Esophagus muscularis mucosa (tissue), 4 donors: ENCODE measurements around the gene SPOCD1. TPM values are rescaled to one million over a fixed set of nuclear protein-coding genes. Genes with fewer than 3 reads are reported as not detected.

Experiments
- DNase-seq: peaks from one replicate; pipeline ENCODE4 v3.0.0-alpha.2; 2017; ENCODE audit errors: extremely low spot score
- H3K27ac ChIP-seq, 4 donors: fragments of 200-600 bp; sonication (generic); replicated peaks in 1 of 4; 1 replicate in 3 of 4; 2 replicates in 1 of 4; pipeline ENCODE4 v1.5.1; 2016 to 2019; ENCODE audit warnings: mild to moderate bottlenecking in 1 of 4
- H3K27me3 ChIP-seq, 4 donors: fragments of 200-600 bp; sonication (generic); one replicate each; pipeline versions ENCODE4 v1.5.1 to v1.6.0; 2016 to 2019
- H3K36me3 ChIP-seq, 4 donors: fragments of 200-600 bp; sonication (generic); one replicate each; pipeline ENCODE4 v1.5.1; 2016 to 2019
- H3K4me1 ChIP-seq, 4 donors: fragments of 200-600 bp; sonication (generic); one replicate each; pipeline ENCODE4 v1.5.1; 2016 to 2019
- H3K4me3 ChIP-seq, 4 donors: fragments of 200-600 bp; sonication (generic); 1 replicate in 2 of 4; 2 replicates in 2 of 4; pipeline ENCODE4 v1.5.1; 2016 to 2019; ENCODE audit warnings: mild to moderate bottlenecking in 4 of 4, moderate library complexity in 1 of 4
- H3K9me3 ChIP-seq, 4 donors: fragments of 200-600 bp; sonication (generic); 1 replicate in 3 of 4; 2 replicates in 1 of 4; pipeline ENCODE4 v1.5.1; 2016 to 2019
- EP300 ChIP-seq: sonication (generic); formaldehyde crosslinking; IDR thresholded peaks from one replicate; pipeline ENCODE4 v1.6.1; 2017; ENCODE audit warnings: antibody characterized with exemption
- POLR2A ChIP-seq: fragments of 450-650 bp; IDR thresholded peaks from one replicate; pipeline ENCODE4 v1.6.1; 2017; ENCODE audit warnings: antibody characterized with exemption, moderate library complexity, mild to moderate bottlenecking, low read depth
- POLR2AphosphoS5 ChIP-seq, 2 donors: sonication (generic); formaldehyde crosslinking; IDR thresholded peaks; one replicate each; pipeline ENCODE4 v1.6.1; 2017; ENCODE audit warnings: antibody characterized with exemption in 2 of 2
- WGBS: methylation state at CpG from one replicate; pipeline ENCODE4 v1.1.5; 2018; 5-methylcytosine and 5-hydroxymethylcytosine counted together
- intact Hi-C: fragments of 100-400 bp; cut with DNase I; formaldehyde crosslinking; loops from one replicate; pipeline ENCODE4 v1.15.1; 2023
- total RNA-seq, 4 donors: library from RNA; depleted of rRNA; stranded (reverse); fragments of >200 nt; gene quantifications; one replicate each; pipeline versions ENCODE4 v1.1.0 to v1.2.1, GENCODE V29; 2016
- TF ChIP-seq, protein P1 (sequence below), 3 experiments: fragments of 200-600 bp in 2 of 3; fragments of 450-650 bp in 1 of 3; sonication (generic) in 2 of 3; IDR thresholded peaks; one replicate each; pipeline ENCODE4 v1.5.1; 2017 to 2019; ENCODE audit warnings: antibody characterized with exemption in 3 of 3, mild to moderate bottlenecking in 2 of 3, moderate library complexity in 1 of 3

The SPOCD1 gene
- total RNA-seq, 4 donors from 2014 or later: 0.17 to 0.19 (median 0.17) TPM; not detected in 1

- 86% methylated on average over 10 of the region's 10 CpGs for WGBS
- Histone ChIP-seq H3K4me1 (peaks cover 37 to 53% (median 49%) of the 10 kb centered on the region in 4 donors), H3K27ac (no peak overlapping the region), H3K9me3 (no peaks in the 10 kb centered on the region), H3K4me3 (no peak overlapping the region), H3K36me3 (no peaks in the 10 kb centered on the region), H3K27me3 (peaks cover 0 to 37% (median 16%) of the 10 kb centered on the region in 4 donors)
- intact Hi-C loops: loop anchor here (5.0 kb wide), 1 partner anchor 203 kb away; no protein-coding TSS in a partner anchor
- DNase-seq: no peak
- TF ChIP-seq EP300 (no peak), POLR2A (no peak), POLR2AphosphoS5 (IDR thresholded peaks at IDR 0.05) (no peak)
- TF ChIP-seq, protein P1, sequence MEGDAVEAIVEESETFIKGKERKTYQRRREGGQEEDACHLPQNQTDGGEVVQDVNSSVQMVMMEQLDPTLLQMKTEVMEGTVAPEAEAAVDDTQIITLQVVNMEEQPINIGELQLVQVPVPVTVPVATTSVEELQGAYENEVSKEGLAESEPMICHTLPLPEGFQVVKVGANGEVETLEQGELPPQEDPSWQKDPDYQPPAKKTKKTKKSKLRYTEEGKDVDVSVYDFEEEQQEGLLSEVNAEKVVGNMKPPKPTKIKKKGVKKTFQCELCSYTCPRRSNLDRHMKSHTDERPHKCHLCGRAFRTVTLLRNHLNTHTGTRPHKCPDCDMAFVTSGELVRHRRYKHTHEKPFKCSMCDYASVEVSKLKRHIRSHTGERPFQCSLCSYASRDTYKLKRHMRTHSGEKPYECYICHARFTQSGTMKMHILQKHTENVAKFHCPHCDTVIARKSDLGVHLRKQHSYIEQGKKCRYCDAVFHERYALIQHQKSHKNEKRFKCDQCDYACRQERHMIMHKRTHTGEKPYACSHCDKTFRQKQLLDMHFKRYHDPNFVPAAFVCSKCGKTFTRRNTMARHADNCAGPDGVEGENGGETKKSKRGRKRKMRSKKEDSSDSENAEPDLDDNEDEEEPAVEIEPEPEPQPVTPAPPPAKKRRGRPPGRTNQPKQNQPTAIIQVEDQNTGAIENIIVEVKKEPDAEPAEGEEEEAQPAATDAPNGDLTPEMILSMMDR (IDR thresholded peaks at IDR 0.05): no peak
Measured at GRCh38 chr1:31759298-31760023, 56.4 kb downstream of the SPOCD1 start.

DNA sequence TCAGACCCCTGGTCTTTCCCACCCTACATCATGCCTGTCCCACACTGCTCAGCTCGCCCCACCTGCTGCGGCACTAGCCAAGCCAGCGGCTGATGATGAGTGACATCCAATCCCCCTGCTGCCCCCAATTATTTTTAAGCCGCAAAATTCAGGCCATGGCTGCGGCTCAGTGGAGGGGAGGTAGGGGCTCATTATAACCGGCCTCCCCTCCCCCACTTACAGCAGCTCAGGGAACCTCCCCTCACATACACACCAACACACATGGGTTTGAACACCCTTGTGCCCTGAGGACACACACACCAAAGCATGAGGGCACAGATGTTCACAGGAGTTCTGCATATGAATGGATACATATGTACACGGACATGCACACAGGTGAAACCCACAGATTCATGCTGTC is 57.0 kb downstream of the SPOCD1 start:
- TF ChIP-seq, protein P1 (IDR thresholded peaks at IDR 0.05): no peak
- TF ChIP-seq EP300 (no peak), POLR2A (no peak)
- H3K4me3 ChIP-seq: no peak overlapping the region
- WGBS: 86% methylated on average over 7 of the region's 7 CpGs

GRCh38 chr1:31757989-31758388 is 57.8 kb downstream of the SPOCD1 start:
- TF ChIP-seq POLR2AphosphoS5 (IDR thresholded peaks at IDR 0.05) (no peak), EP300 (no peak), POLR2A (no peak)
- TF ChIP-seq, protein P1 (IDR thresholded peaks at IDR 0.05): no peak
- H3K4me3 ChIP-seq: no peak overlapping the region
- H3K4me1 ChIP-seq: peaks cover 36 to 58% (median 49%) of the 10 kb centered on the region in 4 donors
- no peaks in the 10 kb centered on the region for H3K9me3 ChIP-seq
- intact Hi-C loops: no loop called here
- 87% methylated on average over 3 of the region's 6 CpGs for WGBS
- DNase-seq: no peak
- peaks cover 0 to 30% (median 13%) of the 10 kb centered on the region in 4 donors for H3K27me3 ChIP-seq
- H3K27ac ChIP-seq: no peak overlapping the region
- no peaks in the 10 kb centered on the region for H3K36me3 ChIP-seq

More for the DNA sequence above, 57.0 kb downstream of the SPOCD1 start:
- H3K4me1 ChIP-seq: peaks cover 39 to 57% (median 53%) of the 10 kb centered on the region in 4 donors
- no peaks in the 10 kb centered on the region for H3K36me3 ChIP-seq
- no peak for DNase-seq
- intact Hi-C loops: no loop called here
- H3K27me3 ChIP-seq: peaks cover 0 to 37% (median 16%) of the 10 kb centered on the region in 4 donors
- H3K9me3 ChIP-seq: no peaks in the 10 kb centered on the region
- no peak overlapping the region for H3K27ac ChIP-seq

DNA sequence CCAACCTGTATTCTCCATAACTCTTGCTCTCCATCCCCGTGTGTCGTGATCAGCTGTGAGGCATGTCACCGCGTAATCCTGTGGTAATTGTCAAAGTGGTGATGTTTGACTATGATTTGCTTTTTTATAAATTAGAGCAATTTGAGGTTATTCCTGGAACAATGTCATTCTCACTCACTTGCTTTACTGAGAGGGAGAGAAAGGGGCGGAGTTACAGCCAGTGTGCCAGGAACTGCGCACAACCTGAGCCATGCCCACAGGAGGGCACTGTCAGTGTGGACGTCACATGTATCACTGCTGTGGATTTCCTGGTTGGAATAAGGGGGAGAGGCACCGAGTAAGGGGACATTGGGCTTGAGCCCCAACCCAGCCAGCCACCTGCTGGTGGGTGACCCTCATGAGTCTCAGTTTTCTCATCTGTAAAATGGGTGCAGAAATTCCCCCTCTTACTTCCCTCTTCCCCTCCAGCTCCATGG is 58.6 kb downstream of the SPOCD1 start:
- WGBS: 87% methylated on average over 8 of the region's 8 CpGs
- no peak for TF ChIP-seq EP300
- TF ChIP-seq POLR2A: no peak
- TF ChIP-seq, protein P1 (IDR thresholded peaks at IDR 0.05): no peak
- no peak for TF ChIP-seq POLR2AphosphoS5 (IDR thresholded peaks at IDR 0.05)
- Histone ChIP-seq H3K27ac (no peak overlapping the region), H3K4me3 (no peak overlapping the region), H3K36me3 (no peaks in the 10 kb centered on the region), H3K9me3 (no peaks in the 10 kb centered on the region), H3K4me1 (peaks cover 29 to 50% (median 41%) of the 10 kb centered on the region in 4 donors), H3K27me3 (peaks cover 0 to 23% (median 9%) of the 10 kb centered on the region in 4 donors)
- intact Hi-C loops: no loop called here
- DNase-seq: no peak
